Superior temporal gyrus (tissue), 1 donor: ENCODE data around the gene FAIM2.
"Not testable (repeated sequence)": the region's sequence is repeated elsewhere in the genome, so short reads cannot be mapped to it uniquely, and the experiment has no call there.

ENCODE experiments used
- DNase-seq: peaks from one replicate; pipeline ENCODE4 v3.0.0-alpha.2; 2016; ENCODE audit errors: extremely low spot score

FAIM2 gene

DNA sequence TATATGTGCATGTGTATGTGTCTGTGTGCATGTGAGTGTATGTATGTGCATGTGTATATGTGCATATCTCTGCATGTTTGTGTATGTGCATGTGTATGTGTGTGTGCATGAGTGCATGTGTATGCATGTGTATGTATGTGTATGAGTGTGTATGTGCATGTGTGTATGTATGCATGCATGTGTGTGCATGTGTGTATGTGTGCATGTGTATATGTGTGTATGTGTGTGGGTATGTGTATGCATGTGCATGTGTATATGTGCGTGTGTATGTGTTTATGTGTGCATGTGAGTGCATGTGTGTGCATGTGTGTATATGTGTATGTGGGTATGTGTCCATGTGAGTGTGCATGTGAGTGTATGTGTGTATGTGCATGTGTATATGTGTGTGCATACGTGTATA lies 24.6 kb downstream of the FAIM2 start:
- not testable (repeated sequence) for DNase-seq

DNA sequence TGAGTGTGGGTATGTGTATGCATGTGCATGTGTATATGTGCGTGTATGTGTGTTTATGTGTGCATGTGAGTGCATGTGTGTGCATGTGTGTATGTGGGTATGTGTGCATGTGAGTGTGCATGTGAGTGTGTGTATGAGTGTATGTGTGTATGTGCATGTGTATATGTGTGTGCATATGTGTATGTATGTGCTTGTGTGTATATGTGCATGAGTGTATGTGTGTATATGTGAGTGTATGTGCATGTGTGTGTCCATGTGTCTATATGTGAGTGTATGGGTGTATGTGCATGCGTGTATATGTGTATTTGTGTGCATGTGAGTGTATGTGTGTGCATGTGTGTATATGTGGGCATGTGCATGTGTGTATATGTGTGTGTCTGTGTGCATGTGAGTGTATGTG lies 25.7 kb downstream of the FAIM2 start:
- no peak for DNase-seq

DNA sequence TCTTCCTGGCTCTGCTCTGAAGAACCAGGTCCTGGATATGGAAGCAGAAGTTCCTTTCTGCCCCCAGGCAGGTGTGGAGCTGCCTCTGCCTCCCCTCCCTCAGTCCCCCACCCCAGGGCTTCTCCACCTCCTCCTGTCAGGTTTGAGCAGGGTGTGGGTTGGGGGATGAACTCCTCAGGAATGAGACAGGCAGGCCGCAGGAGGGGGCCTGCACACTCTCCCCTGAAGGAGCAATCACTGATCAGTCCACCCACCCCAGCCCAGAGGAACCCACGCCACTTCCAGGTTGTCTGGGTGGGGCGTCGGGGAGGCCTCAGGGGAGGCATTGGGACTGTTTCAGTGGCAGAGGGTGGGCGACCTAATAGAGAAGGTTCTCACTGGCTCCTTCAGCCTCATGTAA lies 26.6 kb downstream of the FAIM2 start:
- DNase-seq: no peak

DNA sequence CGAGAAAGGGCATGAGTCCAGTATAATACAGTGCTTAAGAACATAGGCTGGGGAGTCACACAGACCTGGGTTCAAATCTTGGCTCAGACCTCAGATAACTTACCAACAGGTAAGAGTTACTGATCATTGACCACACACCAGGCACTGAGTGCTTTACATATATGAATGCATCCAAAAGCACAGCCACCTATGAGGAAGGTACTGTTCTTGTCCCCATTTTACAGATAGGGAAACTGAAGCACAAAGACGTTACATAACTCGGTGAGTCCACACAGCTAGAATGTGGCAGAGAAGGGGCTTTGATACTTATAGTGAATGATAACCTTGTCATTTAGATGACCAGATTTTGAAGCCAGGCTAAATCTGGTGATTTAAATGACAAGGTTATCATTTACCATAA lies 27.6 kb downstream of the FAIM2 start:
- no peak for DNase-seq

DNA sequence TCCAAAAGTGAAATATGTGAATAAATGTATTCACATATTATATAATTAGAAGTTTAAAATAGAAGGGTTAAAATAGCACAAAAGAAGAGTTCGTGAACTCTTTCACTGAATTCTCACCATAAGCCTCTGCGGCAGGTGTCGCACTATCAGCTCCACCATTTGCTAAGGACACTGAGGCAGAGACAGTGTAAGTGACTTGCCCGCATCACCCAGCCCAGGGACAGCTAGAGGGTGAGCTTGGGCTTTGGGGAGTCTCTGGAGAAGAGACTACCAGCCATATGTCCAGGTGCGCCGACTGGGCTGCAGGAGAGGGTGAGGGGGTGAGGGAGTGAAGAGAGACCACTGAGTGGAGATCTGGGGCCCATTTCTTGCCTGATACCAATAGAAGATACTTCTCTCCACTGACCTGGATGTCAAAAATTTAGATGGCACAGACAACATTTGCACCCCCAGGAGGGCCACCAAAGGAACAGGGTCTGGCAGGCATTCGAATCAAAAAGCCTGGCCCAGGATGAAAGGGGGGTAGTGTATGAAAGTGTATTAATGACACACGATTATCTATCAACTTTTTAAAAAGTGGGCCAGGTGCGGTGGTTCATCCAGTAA lies 28.5 kb downstream of the FAIM2 start:
- peak; percentile 13 for DNase-seq

DNA sequence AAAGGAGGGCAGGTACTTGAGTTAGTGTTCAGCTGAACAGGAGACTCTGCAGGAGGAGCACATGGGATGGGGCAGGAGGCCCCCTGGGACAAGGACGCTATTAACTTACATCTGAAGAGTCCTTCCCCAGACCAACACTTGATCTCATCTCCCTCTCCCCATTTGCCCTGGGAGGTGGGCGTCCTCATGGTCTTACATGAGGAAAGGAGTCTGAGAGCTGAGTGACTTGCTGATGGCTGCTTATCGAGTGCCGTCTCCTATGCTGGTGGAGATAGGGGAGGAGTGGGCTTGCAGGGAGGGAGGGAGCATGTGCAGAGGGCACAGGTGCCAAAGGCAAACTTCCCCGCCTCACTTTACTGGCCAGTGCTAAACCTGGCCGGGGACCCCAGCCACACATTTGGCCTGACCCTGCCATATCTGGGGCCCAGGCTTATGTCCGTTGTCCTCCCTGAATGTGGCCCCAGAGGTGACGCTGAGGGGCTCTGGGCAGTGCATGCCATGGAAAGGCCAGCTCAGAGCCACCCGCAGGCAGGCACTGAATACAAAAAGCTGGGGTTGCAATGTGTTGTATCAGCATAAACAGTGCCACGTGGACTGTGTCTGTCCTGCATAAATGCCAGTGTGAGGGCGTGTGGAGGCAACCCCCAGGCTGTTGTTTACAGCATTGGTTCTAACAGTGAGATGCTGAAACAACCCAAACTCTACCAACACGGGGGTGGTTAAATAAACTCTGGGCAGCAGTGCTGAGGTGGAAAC lies 29.4 kb downstream of the FAIM2 start:
- peak; percentile 84 for DNase-seq

DNA sequence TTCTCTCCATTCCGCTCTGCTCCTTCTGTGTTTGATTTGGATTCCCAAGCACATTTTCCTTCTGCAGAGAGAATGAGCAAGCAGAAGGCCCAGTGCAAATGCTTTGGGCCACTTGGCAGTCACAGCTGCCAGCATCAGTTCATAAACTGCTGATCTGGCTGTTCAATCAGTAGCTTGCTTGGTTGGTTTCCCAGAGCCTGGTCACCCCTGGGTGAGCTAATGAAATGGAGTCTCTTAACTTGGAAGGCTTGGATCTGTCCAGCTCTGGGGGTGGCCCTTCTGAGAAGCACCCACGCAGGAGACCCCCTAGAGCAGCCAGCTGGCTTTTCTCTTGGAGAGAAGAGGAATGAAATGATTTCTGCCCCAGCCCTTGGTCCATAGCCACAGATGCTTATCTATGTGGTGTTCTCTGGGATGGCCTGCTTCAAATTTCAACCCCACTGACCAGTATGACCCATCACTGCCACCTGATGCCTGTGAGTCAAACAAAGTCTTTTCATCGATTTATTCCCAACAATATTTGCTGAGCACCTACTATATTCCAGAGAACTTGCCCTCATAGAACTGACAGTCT lies 30.3 kb downstream of the FAIM2 start:
- DNase-seq: peak; percentile 67

DNA sequence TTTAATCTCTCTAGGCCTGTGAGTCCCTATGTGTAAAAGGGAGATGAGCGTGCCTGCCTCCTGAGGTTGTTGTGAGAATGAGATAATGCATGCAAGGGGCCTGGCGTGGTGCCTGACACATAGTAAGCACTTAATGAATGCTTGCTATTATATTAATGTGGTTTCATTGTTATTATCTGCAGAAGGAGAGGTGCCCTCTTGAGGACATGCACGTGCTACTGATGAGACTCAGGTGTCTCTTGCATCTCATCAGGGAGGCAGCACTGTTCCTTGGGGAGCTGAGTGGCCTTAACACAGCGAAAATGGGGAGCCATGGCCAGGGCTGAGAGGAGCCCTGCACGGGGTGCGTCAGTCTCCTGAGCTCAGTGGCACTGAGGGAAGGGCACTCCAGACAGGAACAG lies 30.9 kb downstream of the FAIM2 start:
- peak; percentile 59 for DNase-seq

DNA sequence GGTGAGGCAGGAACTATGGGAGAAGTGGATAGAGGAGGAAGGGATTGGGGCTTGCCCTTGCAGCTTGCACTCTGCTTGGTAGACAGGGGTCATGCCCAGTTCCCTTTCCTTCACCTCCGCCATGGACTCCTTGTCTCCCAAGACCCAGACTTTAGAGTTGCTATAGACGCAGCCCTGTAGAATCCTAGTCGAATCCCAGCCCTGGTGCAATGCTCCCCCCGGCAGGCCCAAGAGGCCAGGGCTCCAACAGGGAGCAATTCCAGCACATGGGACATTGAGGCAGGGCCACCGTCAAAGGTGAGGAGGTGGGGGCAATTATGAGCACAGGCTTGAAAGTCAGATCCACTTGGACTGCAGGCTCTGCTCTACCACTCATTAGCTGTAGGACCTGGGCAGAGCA lies 31.3 kb downstream of the FAIM2 start:
- DNase-seq: no peak

DNA sequence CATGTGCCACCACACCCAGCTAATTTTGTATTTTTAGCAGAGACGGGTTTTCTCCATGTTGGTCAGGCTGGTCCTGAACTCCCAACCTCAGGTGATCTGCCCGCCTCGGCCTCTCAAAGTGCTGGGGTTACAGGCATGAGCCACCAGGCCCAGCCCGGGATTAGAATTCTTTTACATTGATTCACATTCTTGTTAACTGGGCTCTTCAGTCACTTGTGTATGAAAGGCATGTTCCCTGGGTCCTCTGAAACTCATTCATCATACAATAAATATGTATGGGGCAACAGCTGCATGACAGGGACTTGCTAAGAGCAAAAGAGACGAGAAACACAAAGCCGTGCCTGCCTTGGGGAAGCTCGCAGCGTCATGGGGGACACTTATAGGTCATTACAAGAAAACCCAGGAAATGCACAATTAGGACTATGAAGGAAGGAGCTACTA lies 31.9 kb downstream of the FAIM2 start:
- peak; percentile 15 for DNase-seq

DNA sequence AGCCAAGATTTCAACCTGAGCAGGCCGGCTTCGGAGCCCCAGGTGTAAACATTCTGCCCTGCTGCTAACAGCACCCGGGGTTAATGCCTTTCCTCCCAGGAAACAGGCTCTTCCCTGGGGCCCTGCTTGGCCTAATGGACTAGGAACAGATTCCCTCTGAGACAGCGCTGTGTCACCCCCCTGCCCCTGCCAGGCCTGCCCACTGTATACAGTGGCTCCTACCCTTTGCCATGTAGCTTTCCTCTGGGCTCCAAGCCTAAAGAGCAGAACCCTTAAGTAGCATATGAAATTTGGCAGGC lies 32.5 kb downstream of the FAIM2 start:
- DNase-seq: no peak

DNA sequence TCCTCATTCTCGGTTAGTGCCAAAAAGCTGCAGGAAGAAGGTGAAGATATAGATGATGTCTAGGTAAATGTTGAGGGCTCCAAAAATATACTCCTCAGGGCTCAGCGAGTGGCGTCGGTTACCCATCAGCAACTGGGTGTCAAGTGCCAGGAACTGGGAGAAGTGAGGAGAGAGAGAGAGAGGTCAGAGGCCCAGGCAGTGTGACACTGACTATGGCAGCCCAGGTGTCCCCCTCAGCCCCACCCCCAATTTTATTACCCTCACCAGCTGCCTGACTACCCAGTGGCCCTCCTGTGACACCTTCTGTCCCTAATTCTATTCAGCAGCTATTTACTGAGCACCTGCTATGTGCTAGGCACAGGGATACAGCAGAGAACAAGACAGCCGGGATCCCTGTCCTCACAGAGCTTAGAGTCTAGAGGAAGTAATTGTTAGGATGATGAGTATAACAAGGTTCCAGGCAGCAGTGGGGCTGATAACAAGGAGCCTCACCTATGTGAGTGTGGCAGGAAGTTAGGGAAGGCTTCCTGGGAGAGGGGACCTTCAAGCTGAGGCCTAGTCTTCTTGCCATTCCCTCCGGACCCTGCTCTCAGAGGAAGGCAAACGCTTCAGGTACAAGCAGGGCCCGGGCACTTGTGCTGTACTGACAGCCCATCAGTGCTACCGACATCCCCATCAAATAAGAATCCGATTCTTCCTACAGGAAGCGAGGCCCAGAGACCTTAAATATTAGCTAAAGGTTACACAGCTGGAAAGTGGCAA lies 33.0 kb downstream of the FAIM2 start:
- no peak for DNase-seq

DNA sequence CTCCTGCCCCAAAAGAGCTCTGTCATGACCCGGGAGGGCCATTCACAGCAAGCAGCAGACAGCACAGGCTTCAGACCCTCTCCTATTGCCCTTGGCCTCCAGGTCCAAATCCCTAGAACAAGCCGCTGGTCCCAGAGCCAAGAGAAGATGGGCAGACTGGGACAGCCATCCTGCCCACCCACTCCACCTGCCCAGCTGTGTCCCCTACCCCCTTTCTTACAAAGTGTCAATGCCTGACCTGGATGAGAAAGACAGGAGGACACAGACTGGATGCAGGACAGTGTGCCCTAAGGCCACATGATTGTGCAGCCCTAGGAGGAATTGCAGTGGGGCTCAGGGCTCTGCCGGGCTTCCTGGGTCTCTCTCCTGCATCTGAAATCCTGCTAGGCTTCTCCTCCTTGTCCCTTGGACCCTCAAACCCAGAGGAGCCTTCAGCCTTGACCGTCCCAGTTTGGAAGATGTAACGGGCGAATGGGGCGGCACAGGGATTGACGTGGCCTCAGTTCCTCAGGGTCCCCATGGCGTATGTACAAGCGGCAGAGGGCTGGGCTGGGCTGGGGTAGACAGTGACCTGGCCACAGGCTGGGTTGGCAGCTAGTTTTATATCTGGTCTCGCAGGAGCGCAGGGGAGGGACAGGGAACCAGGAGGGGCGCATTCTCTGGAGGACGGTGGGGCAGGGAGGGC lies 33.7 kb downstream of the FAIM2 start:
- no peak for DNase-seq

DNA sequence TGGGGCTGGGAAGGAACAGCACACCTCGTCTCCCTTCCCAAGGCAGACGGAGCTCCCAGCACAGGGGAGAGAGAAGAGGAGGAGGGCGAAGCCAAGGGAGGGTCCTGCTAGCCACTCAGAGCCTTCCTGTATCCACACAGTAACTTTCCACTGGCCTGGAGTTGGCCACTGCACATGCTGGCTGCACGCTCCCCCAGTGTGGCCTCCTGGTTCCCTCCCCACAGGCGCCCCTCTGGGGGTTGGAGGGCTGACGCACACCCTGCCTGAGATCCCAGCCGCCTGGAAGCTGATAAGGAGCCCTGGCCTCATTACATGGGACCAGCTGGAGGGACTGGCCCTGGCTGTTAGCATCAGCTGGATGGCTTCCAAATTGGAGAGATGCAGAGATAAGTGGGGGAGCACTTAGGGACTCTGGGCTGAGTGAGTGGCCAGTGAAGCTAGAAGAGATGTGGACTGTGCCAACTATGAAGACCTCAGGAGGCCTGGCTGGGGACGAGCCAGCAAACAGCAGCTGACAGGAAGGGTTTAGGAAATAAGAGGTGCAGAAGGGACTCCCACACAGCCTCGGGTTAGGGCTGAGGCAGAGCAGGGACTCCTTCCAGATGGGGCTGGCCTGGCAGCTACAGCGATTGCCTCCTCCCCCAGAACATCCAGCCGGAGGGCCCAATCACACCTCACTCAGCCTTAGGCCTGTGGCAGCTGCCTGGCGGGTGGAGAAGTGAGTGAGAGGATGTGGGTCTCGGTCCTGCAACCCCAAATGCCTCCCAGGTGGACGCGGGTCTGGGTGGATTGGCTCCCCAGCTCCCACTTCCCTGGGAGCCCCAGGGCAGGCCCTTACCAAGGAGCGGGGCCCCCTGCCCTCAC lies 34.5 kb downstream of the FAIM2 start:
- DNase-seq: peak; percentile 76

DNA sequence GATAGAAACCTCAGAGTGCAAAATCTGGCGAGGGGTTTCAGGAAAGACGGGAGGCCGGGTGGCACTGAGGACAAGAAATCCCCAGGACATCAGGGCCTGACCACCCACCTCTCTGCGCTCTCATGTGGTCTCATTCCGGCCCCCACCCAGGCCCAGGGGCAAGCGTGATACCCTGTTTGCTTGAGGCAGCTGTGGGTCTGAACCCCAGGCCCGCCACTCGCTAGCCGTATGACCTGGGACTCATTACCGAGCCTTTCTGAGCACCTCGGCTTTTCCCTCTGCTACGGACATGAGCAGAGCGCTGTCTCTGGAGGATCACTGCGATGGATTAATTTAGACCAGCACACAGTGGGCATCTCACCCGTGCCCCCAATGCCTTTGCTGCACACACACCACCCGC lies 35.3 kb downstream of the FAIM2 start:
- no peak for DNase-seq

DNA sequence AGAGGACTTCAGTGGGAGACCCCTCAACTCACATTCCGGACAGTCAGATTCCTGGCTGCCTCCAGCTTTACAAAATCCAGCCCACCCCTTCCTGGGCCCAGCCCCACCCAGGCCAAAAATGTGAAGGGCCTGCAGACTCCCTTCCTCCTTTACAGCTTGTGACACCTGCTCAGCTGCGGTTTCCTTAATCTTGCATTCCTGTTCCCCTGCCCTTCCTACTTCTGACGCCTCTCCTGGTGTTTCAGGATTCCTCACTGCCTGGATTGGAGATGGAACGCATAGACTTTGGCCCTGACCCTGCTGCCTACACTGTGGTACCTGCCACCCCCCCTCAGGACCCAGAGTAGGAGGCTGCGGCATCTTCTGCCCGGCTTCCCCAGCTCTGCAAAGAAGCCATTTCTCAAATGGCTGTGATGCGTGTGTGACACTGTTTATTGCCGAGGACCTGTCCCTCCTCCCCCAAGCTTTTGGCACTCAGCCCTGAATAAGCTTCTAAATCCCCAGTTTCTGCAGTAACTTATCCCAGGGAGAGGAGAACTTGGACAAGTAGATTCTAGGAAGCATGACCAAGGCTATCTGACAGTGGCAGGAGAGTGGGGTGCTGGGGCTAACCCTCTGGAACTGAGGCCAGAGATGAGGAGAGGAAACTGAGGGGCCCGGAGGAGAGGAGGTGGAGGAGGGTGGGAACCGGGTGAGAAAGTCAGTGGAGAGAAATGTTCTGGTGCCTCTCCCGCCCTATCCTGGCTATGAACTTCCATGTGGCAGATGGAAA lies 35.9 kb downstream of the FAIM2 start:
- DNase-seq: peak; percentile 20

DNA sequence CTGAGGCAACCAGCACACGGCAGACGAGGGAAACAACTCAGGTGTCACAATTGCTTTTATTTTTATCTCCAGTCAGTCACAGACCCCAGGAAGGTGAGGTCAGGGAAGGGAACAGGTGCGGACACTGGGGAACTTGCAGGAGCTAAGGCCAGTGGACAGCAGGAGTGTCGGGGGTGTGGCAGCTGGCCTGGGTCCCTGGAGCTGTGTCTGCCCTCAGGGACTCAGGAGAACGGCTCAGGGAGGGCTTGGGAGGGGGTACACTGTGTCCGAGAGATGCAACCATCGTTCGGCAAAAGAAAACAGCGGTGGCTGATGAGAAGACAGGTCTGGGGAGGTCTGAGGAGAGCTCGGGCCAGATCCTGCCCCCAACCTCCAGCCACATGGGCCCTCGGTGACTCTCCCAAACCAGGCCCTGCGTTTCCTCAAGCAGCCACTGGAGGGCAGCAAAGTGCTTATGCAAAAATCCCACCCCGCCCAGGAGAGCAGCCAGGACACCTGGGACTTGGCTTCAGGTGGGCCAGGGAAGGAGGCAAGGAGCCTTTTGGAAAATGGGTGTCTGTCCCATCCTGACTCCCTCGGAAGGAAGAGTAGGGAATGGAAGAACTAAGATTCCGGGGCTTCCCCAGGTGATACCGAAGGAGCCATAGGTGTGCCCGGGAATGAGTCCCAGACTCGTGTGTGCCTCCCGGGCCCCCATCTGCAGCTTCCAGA lies 36.7 kb downstream of the FAIM2 start:
- peak; percentile 82 for DNase-seq

DNA sequence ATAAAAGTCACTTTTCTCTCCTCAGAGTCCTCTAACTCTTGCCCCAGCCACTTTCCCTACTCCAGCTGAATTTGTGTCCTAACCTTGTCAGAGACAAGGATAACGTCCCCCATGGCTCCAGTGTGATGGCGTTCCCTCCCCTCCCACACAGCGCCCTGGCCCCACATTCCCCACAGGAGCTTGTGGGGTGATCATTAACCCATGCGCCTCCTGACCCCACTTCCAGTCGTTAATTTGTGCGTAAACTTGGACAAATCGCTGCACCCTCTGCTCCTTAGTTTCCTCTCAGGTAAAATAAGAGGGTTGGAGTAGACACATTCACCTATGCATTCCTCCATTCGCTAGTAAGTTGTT lies 37.9 kb downstream of the FAIM2 start:
- DNase-seq: no peak

DNA sequence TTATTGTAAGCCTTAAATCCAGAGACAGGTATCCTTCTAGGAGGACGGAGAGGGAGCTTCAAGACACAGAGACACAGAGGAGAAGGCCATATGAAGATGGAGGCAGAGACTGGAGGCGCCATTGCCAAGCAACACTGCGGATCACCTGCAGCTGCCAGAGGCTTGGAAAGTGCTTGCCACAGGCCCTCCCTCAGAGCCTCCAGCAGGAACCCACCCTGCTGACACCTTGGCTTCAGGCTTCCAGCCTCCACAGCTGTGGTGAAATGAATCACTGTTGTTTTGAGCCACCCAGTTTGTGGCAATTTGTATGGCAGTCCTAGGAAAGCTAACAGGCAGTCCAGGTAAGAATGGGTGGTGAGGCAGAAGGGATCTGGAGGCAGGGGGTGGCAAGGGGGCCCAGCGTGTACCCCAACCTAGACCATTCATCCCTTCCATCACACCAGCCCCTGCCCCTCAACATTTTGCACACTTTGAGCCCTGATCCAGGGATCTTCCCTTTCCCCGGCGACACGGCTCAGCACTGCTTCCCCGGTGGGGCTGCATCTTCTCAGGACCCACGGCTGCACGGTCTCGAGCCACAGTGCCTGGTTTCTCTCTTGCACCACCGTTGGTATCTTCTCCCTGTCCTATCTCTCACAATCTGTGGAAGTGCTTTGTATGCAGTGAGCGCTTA lies 38.5 kb downstream of the FAIM2 start:
- no peak for DNase-seq

DNA sequence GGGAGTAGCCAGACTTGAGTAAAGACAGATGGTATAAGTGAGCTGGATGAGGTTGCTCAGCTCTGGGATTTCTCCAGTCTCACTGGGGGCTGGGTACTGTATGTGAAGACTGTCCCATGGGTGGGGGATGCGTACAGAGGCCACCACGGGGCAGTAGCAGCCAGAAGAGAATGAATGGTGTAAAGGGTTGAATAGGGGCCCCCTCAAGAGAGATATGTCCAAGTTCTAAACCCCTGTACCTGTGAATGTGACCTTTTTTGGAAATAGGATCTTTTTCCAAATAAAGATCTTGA lies 39.0 kb downstream of the FAIM2 start:
- no peak for DNase-seq
